Prostate gland (tissue), 2 donors: ENCODE results near the gene LAMA3. TPM values are rescaled to one million over a fixed set of nuclear protein-coding genes. Genes with fewer than 3 reads are reported as not detected.

ENCODE experiments used
- DNase-seq: peaks from one replicate; pipeline ENCODE4 v3.0.0-alpha.2; 2019; ENCODE audit warnings: low spot score
- H3K27ac ChIP-seq, 2 donors: fragments of 200-600 bp; sonication (generic); 2 replicates each; pipeline ENCODE4 v1.5.1; 2017 to 2019
- H3K27me3 ChIP-seq: fragments of 200-600 bp; sonication (generic); replicated peaks from 2 replicates; pipeline ENCODE4 v1.5.1; 2019; ENCODE audit not compliant: insufficient read depth
- H3K36me3 ChIP-seq, 2 donors: fragments of 200-600 bp; sonication (generic); 1 replicate in 1 of 2; 2 replicates in 1 of 2; pipeline versions ENCODE4 v1.5.1 to v1.8.1; 2017 to 2019
- H3K4me1 ChIP-seq: fragments of 200-600 bp; sonication (generic); replicated peaks from 2 replicates; pipeline ENCODE4 v1.5.1; 2019
- H3K4me3 ChIP-seq, 2 donors: fragments of 200-600 bp; sonication (generic); 2 replicates each; pipeline ENCODE4 v1.5.1; 2017 to 2019
- H3K9me3 ChIP-seq: fragments of 200-600 bp; sonication (generic); 2 replicates; pipeline ENCODE4 v1.5.1; 2017
- CTCF ChIP-seq, 4 experiments: fragments of 200-600 bp in 2 of 4; fragments of 450-650 bp in 2 of 4; sonication (generic) in 2 of 4; IDR thresholded peaks; 1 replicate in 3 of 4; 2 replicates in 1 of 4; pipeline ENCODE4 v1.5.1; 2016 to 2019; ENCODE audit warnings: antibody characterized with exemption in 4 of 4, mild to moderate bottlenecking in 2 of 4, moderate library complexity in 2 of 4
- POLR2A ChIP-seq: fragments of 450-650 bp; IDR thresholded peaks from one replicate; pipeline ENCODE4 v1.6.1; 2016; ENCODE audit warnings: antibody characterized with exemption, mild to moderate bottlenecking
- POLR2AphosphoS5 ChIP-seq: sonication (generic); formaldehyde crosslinking; IDR thresholded peaks from one replicate; pipeline ENCODE4 v1.6.1; 2017; ENCODE audit warnings: antibody characterized with exemption
- WGBS: methylation state at CpG from one replicate; pipeline ENCODE4 v1.1.5; 2018; 5-methylcytosine and 5-hydroxymethylcytosine counted together
- intact Hi-C: fragments of 100-400 bp; cut with DNase I; formaldehyde crosslinking; loops from one replicate; pipeline ENCODE4 v1.14.2; 2022
- total RNA-seq, 2 donors: library from RNA; depleted of rRNA; stranded (reverse); fragments of >200 nt; gene quantifications; one replicate each; pipeline ENCODE4 v1.1.0, GENCODE V29; 2016

The LAMA3 gene
- total RNA-seq, 2 donors from 2014 or later: 31.3 to 35.9 TPM

GRCh38 chr18:23816740-23817139 is 127.5 kb downstream of the LAMA3 start:
- WGBS: 88% methylated on average over 4 of the region's 4 CpGs

GRCh38 chr18:23819001-23819400 is 129.7 kb downstream of the LAMA3 start:
- 62% methylated on average over 1 of the region's 1 CpG for WGBS
- H3K27me3 ChIP-seq: no peaks in the 10 kb centered on the region
- no peak overlapping the region for H3K4me3 ChIP-seq
- DNase-seq: no peak
- no peak overlapping the region for H3K27ac ChIP-seq
- no peaks in the 10 kb centered on the region for H3K4me1 ChIP-seq
- intact Hi-C loops: no loop called here
- no peaks in the 10 kb centered on the region for H3K9me3 ChIP-seq
- TF ChIP-seq POLR2AphosphoS5 (no peak), CTCF (IDR thresholded peaks at IDR 0.05) (no peak), POLR2A (no peak)
- no peaks in the 10 kb centered on the region for H3K36me3 ChIP-seq

More at GRCh38 chr18:23816740-23817139, 127.5 kb downstream of the LAMA3 start:
- DNase-seq: no peak
- Histone ChIP-seq H3K36me3 (no peaks in the 10 kb centered on the region), H3K27me3 (no peaks in the 10 kb centered on the region), H3K9me3 (no peaks in the 10 kb centered on the region), H3K4me3 (no peak overlapping the region), H3K27ac (no peak overlapping the region), H3K4me1 (no peaks in the 10 kb centered on the region)
- TF ChIP-seq CTCF (IDR thresholded peaks at IDR 0.05) (no peak), POLR2AphosphoS5 (no peak), POLR2A (no peak)
- intact Hi-C loops: no loop called here

GRCh38 chr18:23822590-23823385 is 133.5 kb downstream of the LAMA3 start:
- WGBS: 77% methylated on average over 10 of the region's 10 CpGs
- no peaks in the 10 kb centered on the region for H3K36me3 ChIP-seq
- no peaks in the 10 kb centered on the region for H3K27me3 ChIP-seq
- DNase-seq: no peak
- no peak overlapping the region for H3K4me3 ChIP-seq
- H3K27ac ChIP-seq: no peak overlapping the region
- H3K9me3 ChIP-seq: no peaks in the 10 kb centered on the region
- no peak for TF ChIP-seq POLR2AphosphoS5
- TF ChIP-seq CTCF (IDR thresholded peaks at IDR 0.05): no peak
- TF ChIP-seq POLR2A: no peak
- no peaks in the 10 kb centered on the region for H3K4me1 ChIP-seq
- intact Hi-C loops: loop anchor here (10.0 kb wide), 1 partner anchor 292 kb away; no protein-coding TSS in a partner anchor

GRCh38 chr18:23824240-23824639 is 135.0 kb downstream of the LAMA3 start:
- no peaks in the 10 kb centered on the region for H3K27me3 ChIP-seq
- H3K4me3 ChIP-seq: no peak overlapping the region
- H3K9me3 ChIP-seq: no peaks in the 10 kb centered on the region
- intact Hi-C loops: loop anchor here (10.0 kb wide), 1 partner anchor 291 kb away; no protein-coding TSS in a partner anchor
- no peak for DNase-seq
- H3K36me3 ChIP-seq: no peaks in the 10 kb centered on the region
- H3K4me1 ChIP-seq: no peaks in the 10 kb centered on the region
- TF ChIP-seq POLR2A (no peak), CTCF (IDR thresholded peaks at IDR 0.05) (peak in 1 of 4 experiments; percentile 32)
- WGBS: 94% methylated on average over 2 of the region's 2 CpGs
- H3K27ac ChIP-seq: no peak overlapping the region

- Histone ChIP-seq H3K9me3 (no peaks in the 10 kb centered on the region), H3K4me1 (no peaks in the 10 kb centered on the region), H3K27me3 (no peaks in the 10 kb centered on the region), H3K4me3 (no peak overlapping the region), H3K36me3 (no peaks in the 10 kb centered on the region), H3K27ac (peak overlapping the region in 1 of 2 donors; percentile 74)
- no peak for DNase-seq
- WGBS: 92% methylated on average over 1 of the region's 1 CpG
- TF ChIP-seq POLR2AphosphoS5: no peak
- intact Hi-C loops: loop anchor here (5.0 to 10.0 kb wide), 2 partner anchors 58 to 290 kb away; no protein-coding TSS in a partner anchor
These were observed 135.4 kb downstream of the LAMA3 start for GRCh38 chr18:23824669-23825068.
